GM12878 (cell line): ENCODE results near the gene PDZRN3.

ENCODE experiments used
- CTCF ChIP-seq, 3 experiments: IDR thresholded peaks in 2 of 3; conservative IDR thresholded peaks in 1 of 3; 2 replicates each; pipeline ENCODE4 v1.5.1; 2011; ENCODE audit warnings: low read depth in 3 of 3, low read length in 3 of 3, mild to moderate bottlenecking in 3 of 3, control low read depth in 2 of 3, moderate library complexity in 2 of 3, inconsistent platforms in 1 of 3, mixed read lengths in 1 of 3; ENCODE audit not compliant: control insufficient read depth in 2 of 3, insufficient read depth in 1 of 3; ENCODE audit errors: extremely low read depth in 1 of 3
- DPF2 ChIP-seq: fragments of 450-650 bp; IDR thresholded peaks from 2 replicates; pipeline ENCODE4 v1.6.1; 2017; ENCODE audit warnings: mild to moderate bottlenecking
- NR2C2 ChIP-seq: IDR thresholded peaks from 2 replicates; pipeline ENCODE4 v1.6.1; 2011; ENCODE audit warnings: borderline replicate concordance, low read depth; ENCODE audit not compliant: control insufficient read depth, insufficient read length
- SIN3A ChIP-seq: IDR thresholded peaks from 2 replicates; pipeline ENCODE4 v1.6.1; 2012; ENCODE audit warnings: low read depth, low read length, improper control_type of control experiment
- TBL1XR1 ChIP-seq: IDR thresholded peaks from 2 replicates; pipeline ENCODE4 v1.6.1; 2012; ENCODE audit warnings: low read depth, low read length, improper control_type of control experiment

- TF ChIP-seq DPF2 = no peak
- no peak for TF ChIP-seq TBL1XR1
- no peak for TF ChIP-seq NR2C2
- TF ChIP-seq CTCF (IDR thresholded peaks at IDR 0.05 in 2 of 3, conservative IDR thresholded peaks at IDR 0.05 in 1 of 3; ENCODE audit: control insufficient read depth in 2 of 3, extremely low read depth in 1 of 3, insufficient read depth in 1 of 3, low read depth in 3 of 3, low read length in 3 of 3) = no peak
- no peak for TF ChIP-seq SIN3A
Observed at GRCh38 chr3:73491287-73491662, 133.5 kb downstream of the PDZRN3 start.
